Stimulated activated naive CD8-positive, alpha-beta T cell treated with anti-CD3 and anti-CD28 coated beads, Interleukin-15, amount 100 ng/mL, for 72 hours (primary cell): ENCODE data around the gene WSB1.
"Not testable (repeated sequence)": the region's sequence is repeated elsewhere in the genome, so short reads cannot be mapped to it uniquely, and the experiment has no call there.

Experiments used
- ATAC-seq: fragments of 150-1000 bp; cut with Tn5 transposase; 2 replicates; pipeline ENCODE4 v1.10.0; 2021; ENCODE audit warnings: mild to moderate bottlenecking, moderate library complexity
- DNase-seq, 2 donors: peaks; one replicate each; pipeline ENCODE4 v3.0.0; 2021 to 2022
- H3K27ac Mint-ChIP-seq, 2 donors: one replicate each; pipeline ENCODE4 v1.8.0; 2022; ENCODE audit warnings: mild to moderate bottlenecking in 2 of 2, mixed read lengths in 2 of 2, moderate library complexity in 2 of 2
- H3K27me3 Mint-ChIP-seq: one replicate; pipeline ENCODE4 v1.8.0; 2022; ENCODE audit warnings: mixed read lengths
- H3K4me1 Mint-ChIP-seq: one replicate; pipeline ENCODE4 v1.8.0; 2022; ENCODE audit warnings: mild to moderate bottlenecking, mixed read lengths
- H3K4me3 Mint-ChIP-seq, 2 donors: one replicate each; pipeline ENCODE4 v1.8.0; 2022; ENCODE audit warnings: mild to moderate bottlenecking in 2 of 2, mixed read lengths in 2 of 2, moderate library complexity in 1 of 2
- H3K9me3 Mint-ChIP-seq, 2 donors: one replicate each; pipeline ENCODE4 v1.8.0; 2022; ENCODE audit warnings: mixed read lengths in 2 of 2

Gene WSB1

GRCh38 chr17:27293898-27294688 is at the start of gene WSB1:
WSB1 (plus strand) TSS chr17:27294114; CDS start chr17:27294396, 282 bp downstream.
- H3K4me3 Mint-ChIP-seq: peak within 1 kb of the TSS; percentile 87 to 99
- DNase-seq: peak; percentile 92 to 93
- H3K27ac Mint-ChIP-seq: peak within 1 kb of the TSS; percentile 98
- peaks cover 42% of the 10 kb centered on the region for H3K4me1 Mint-ChIP-seq
- H3K9me3 Mint-ChIP-seq: no peaks in the 10 kb centered on the region
- H3K27me3 Mint-ChIP-seq: no peaks in the 10 kb centered on the region
- peak; percentile 95 for ATAC-seq

- ATAC-seq (no peak), DNase-seq (no peak)
- H3K27ac Mint-ChIP-seq: no peak overlapping the region
- peaks cover 40% of the 10 kb centered on the region for H3K27me3 Mint-ChIP-seq
- H3K9me3 Mint-ChIP-seq: no peaks in the 10 kb centered on the region
- H3K4me1 Mint-ChIP-seq: peaks cover 28% of the 10 kb centered on the region
- no peak overlapping the region for H3K4me3 Mint-ChIP-seq
Observed at GRCh38 chr17:27244491-27245223, 49.3 kb upstream of the WSB1 start.

- ATAC-seq (peak; percentile 88), DNase-seq (peak; percentile 40 to 57)
- peaks cover 40% of the 10 kb centered on the region for H3K27me3 Mint-ChIP-seq
- H3K27ac Mint-ChIP-seq: no peak overlapping the region
- H3K9me3 Mint-ChIP-seq: no peaks in the 10 kb centered on the region
- H3K4me3 Mint-ChIP-seq: no peak overlapping the region
- peaks cover 23% of the 10 kb centered on the region for H3K4me1 Mint-ChIP-seq
Observed at GRCh38 chr17:27245230-27245696, 48.7 kb upstream of the WSB1 start.

- peaks cover 12% of the 10 kb centered on the region for H3K4me1 Mint-ChIP-seq
- H3K9me3 Mint-ChIP-seq: no peaks in the 10 kb centered on the region
- H3K27ac Mint-ChIP-seq: no peak overlapping the region
- peaks cover 44% of the 10 kb centered on the region for H3K27me3 Mint-ChIP-seq
- DNase-seq: no peak
- H3K4me3 Mint-ChIP-seq: no peak overlapping the region
- no peak for ATAC-seq
Observed at GRCh38 chr17:27246537-27246936, 47.4 kb upstream of the WSB1 start.

- DNase-seq (no peak), ATAC-seq (no peak)
- no peaks in the 10 kb centered on the region for H3K9me3 Mint-ChIP-seq
- peaks cover 7% of the 10 kb centered on the region for H3K4me1 Mint-ChIP-seq
- no peak overlapping the region for H3K4me3 Mint-ChIP-seq
- peaks cover 44% of the 10 kb centered on the region for H3K27me3 Mint-ChIP-seq
- H3K27ac Mint-ChIP-seq: no peak overlapping the region
Observed at GRCh38 chr17:27247071-27247957, 46.6 kb upstream of the WSB1 start.

- Mint-ChIP-seq H3K9me3 (no peaks in the 10 kb centered on the region), H3K27me3 (peaks cover 39% of the 10 kb centered on the region), H3K4me1 (peaks cover 7% of the 10 kb centered on the region), H3K4me3 (no peak overlapping the region), H3K27ac (no peak overlapping the region)
- no peak for DNase-seq
- ATAC-seq: no peak
Observed at GRCh38 chr17:27247958-27248342, 46.0 kb upstream of the WSB1 start.

GRCh38 chr17:27250791-27251190 is 43.1 kb upstream of the WSB1 start:
- ATAC-seq, DNase-seq, H3K4me1 Mint-ChIP-seq, H3K27ac Mint-ChIP-seq, H3K9me3 Mint-ChIP-seq, H3K4me3 Mint-ChIP-seq: not testable (repeated sequence)
- peaks cover 22% of the 10 kb centered on the region for H3K27me3 Mint-ChIP-seq

- H3K9me3 Mint-ChIP-seq, DNase-seq, H3K4me3 Mint-ChIP-seq, ATAC-seq, H3K27ac Mint-ChIP-seq, H3K4me1 Mint-ChIP-seq: not testable (repeated sequence)
- H3K27me3 Mint-ChIP-seq: peaks cover 16% of the 10 kb centered on the region
Observed at GRCh38 chr17:27254802-27255201, 39.1 kb upstream of the WSB1 start.

GRCh38 chr17:27256225-27257030 is 37.5 kb upstream of the WSB1 start:
- ATAC-seq (no peak), DNase-seq (no peak)
- Mint-ChIP-seq H3K27ac (no peak overlapping the region), H3K9me3 (no peaks in the 10 kb centered on the region), H3K27me3 (peaks cover 11% of the 10 kb centered on the region), H3K4me1 (no peaks in the 10 kb centered on the region), H3K4me3 (no peak overlapping the region)

GRCh38 chr17:27257031-27257357 is 36.9 kb upstream of the WSB1 start:
- Mint-ChIP-seq H3K4me1 (no peaks in the 10 kb centered on the region), H3K4me3 (no peak overlapping the region), H3K27ac (no peak overlapping the region), H3K27me3 (peaks cover 5% of the 10 kb centered on the region), H3K9me3 (no peaks in the 10 kb centered on the region)
- DNase-seq (no peak), ATAC-seq (no peak)

GRCh38 chr17:27259356-27259755 is 34.6 kb upstream of the WSB1 start:
- DNase-seq (no peak), ATAC-seq (no peak)
- Mint-ChIP-seq H3K27ac (no peak overlapping the region), H3K9me3 (no peaks in the 10 kb centered on the region), H3K27me3 (no peaks in the 10 kb centered on the region), H3K4me3 (no peak overlapping the region), H3K4me1 (no peaks in the 10 kb centered on the region)

GRCh38 chr17:27263386-27263785 is 30.5 kb upstream of the WSB1 start:
- Mint-ChIP-seq H3K27ac (no peak overlapping the region), H3K27me3 (peaks cover 6% of the 10 kb centered on the region), H3K4me1 (no peaks in the 10 kb centered on the region), H3K9me3 (no peaks in the 10 kb centered on the region), H3K4me3 (no peak overlapping the region)
- DNase-seq (no peak), ATAC-seq (no peak)

GRCh38 chr17:27264068-27264812 is 29.7 kb upstream of the WSB1 start:
- Mint-ChIP-seq H3K27ac (peak overlapping the region in 1 of 2 donors; percentile 68), H3K4me3 (no peak overlapping the region), H3K9me3 (no peaks in the 10 kb centered on the region), H3K4me1 (no peaks in the 10 kb centered on the region), H3K27me3 (peaks cover 15% of the 10 kb centered on the region)
- no peak for ATAC-seq
- DNase-seq: no peak

GRCh38 chr17:27265333-27265732 is 28.6 kb upstream of the WSB1 start:
- no peak for ATAC-seq
- Mint-ChIP-seq H3K27me3 (peaks cover 18% of the 10 kb centered on the region), H3K4me1 (no peaks in the 10 kb centered on the region)

More at GRCh38 chr17:27265333-27265732, 28.6 kb upstream of the WSB1 start:
- Mint-ChIP-seq H3K27ac (no peak overlapping the region), H3K4me3 (no peak overlapping the region), H3K9me3 (no peaks in the 10 kb centered on the region)
- DNase-seq: no peak
